HG02678 (cell line): ENCODE data around the gene NSMF.

ENCODE experiments used
- ATAC-seq: cut with Tn5 transposase; IDR thresholded peaks from one replicate; pipeline ENCODE4 v1.9.1; 2021; ENCODE audit warnings: mild to moderate bottlenecking, moderate library complexity; ENCODE audit not compliant: unreplicated experiment

Gene NSMF

GRCh38 chr9:137492464-137493363 lies 33.6 kb upstream of the NSMF start:
- ATAC-seq, result no peak

GRCh38 chr9:137491735-137492432 lies 32.8 kb upstream of the NSMF start:
- no peak for ATAC-seq

- no peak for ATAC-seq
These were observed 31.5 kb upstream of the NSMF start for GRCh38 chr9:137490532-137491186.

- ATAC-seq, result no peak
These were observed 29.8 kb upstream of the NSMF start for GRCh38 chr9:137488906-137489305.

- no peak for ATAC-seq
These were observed 29.2 kb upstream of the NSMF start for GRCh38 chr9:137488327-137488653.

GRCh38 chr9:137487454-137488326 lies 28.6 kb upstream of the NSMF start:
- ATAC-seq, result no peak

GRCh38 chr9:137486545-137487453 lies 27.7 kb upstream of the NSMF start:
- no peak for ATAC-seq

- no peak for ATAC-seq
These were observed 27.0 kb upstream of the NSMF start for GRCh38 chr9:137486141-137486490.

- ATAC-seq, result no peak
These were observed 26.4 kb upstream of the NSMF start for GRCh38 chr9:137485343-137486140.

- no peak for ATAC-seq
These were observed 25.6 kb upstream of the NSMF start for GRCh38 chr9:137484551-137485315.

- no peak for ATAC-seq
These were observed 23.1 kb upstream of the NSMF start for GRCh38 chr9:137482094-137482781.

GRCh38 chr9:137480686-137481683 lies 21.9 kb upstream of the NSMF start:
- no peak for ATAC-seq

- ATAC-seq, result no peak
These were observed 21.0 kb upstream of the NSMF start for GRCh38 chr9:137479892-137480685.

- no peak for ATAC-seq
These were observed 20.1 kb upstream of the NSMF start for GRCh38 chr9:137478962-137479861.

GRCh38 chr9:137478613-137478961 lies 19.5 kb upstream of the NSMF start:
- ATAC-seq, result no peak
